HG03196 (cell line): ENCODE measurements around the gene TXLNA.
"Not testable (repeated sequence)": the region's sequence is repeated elsewhere in the genome, so short reads cannot be mapped to it uniquely, and the experiment has no call there.

ENCODE experiments used
- ATAC-seq: cut with Tn5 transposase; IDR thresholded peaks from one replicate; pipeline ENCODE4 v1.9.1; 2021; ENCODE audit not compliant: unreplicated experiment

Gene TXLNA

DNA sequence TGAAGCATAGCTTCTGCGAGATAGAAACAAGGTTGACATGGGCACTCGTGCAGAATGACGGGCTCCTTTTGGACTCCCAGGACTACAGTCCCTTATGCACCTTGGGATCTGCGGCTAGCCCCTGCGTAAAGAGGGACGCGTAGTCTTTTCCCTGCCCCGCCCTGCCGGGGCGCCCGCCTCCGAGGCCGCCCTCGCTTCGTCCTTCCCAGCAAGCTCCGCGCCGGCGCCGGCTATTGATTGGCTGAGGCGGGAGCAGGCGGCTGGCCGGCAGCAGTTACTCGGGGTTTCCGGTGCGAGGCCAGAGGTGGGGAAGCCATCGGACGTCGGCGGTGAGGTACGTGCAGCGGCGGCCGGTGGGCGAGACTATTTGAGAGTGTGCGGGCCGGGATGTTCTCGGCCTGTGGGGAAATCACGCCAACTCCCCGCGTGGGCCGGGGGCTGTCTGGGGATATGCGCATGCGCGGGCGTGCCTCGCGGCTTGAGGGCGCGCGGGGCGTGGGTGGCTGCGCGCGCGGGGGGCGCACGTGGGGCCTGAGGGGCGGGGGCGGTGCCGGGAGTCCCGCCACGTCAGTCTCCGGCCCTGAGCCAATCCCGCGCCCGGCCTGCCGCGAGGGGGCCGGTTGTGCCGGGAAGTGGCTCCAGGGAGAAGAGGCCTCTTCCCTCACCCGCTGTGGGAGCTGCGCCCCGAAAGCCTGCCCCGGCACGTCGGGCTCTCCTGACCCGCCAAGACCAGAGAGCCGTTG, at the start of gene TXLNA:
Gene TXLNA, plus strand, starts transcription at position 233 of the 743 bp plus-strand sequence. CDS start 671 bp downstream, outside the sequence.
- ATAC-seq: peak; percentile 81

DNA sequence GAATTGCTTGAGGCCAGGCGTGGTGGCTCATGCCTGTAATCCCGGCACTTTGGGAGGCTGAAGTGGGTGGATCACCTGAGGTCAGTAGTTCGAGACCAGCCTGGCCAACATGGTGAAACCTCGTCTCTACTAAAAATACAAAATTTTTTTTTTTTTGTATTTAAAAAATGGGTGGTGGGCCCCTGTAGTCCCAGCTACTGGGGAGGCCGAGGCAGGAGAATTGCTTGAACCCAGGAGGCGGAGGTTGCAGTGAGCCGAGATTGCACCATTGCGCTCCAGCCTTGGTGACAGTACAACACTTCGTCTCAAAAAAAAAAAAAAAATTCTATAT, 45.6 kb upstream of the TXLNA start:
- not testable (repeated sequence) for ATAC-seq

DNA sequence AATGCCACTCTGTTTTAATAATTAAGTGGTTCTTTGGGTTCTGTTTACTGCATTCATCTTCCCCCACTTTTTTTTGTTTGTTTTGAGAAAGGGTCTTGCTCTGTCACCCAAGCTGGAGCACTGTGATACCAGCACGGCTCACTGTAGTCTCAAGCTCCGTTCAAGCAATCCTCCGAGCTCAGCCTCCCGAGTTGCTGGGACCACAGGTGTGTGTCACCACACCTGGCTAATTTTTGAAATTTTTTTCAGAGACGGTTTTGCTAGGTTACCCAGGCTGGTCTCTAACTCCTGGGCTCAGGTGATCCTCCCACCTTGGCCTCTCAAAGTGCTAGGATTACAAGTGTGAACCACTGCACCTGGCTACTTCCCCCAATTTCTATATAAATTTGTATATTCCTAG, 42.4 kb upstream of the TXLNA start:
- ATAC-seq: no peak

DNA sequence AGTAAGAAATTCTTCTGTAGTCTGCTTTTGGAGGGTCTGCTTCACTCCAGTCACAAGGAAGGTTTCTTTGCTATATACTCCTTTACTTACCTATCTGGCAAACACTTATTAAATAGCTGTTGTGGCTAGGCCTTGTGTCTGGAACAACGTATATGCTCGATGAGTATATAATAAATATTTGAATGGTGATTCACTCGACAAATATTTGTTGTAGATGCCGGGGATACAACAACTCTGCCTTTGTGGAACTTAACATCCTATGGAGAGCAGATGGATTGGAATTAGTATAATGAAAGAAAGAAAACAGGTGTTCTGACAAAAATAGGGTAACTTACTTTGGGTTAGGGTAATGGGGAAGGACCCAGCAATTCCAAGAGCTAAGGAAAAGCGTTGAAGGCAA, 40.5 kb upstream of the TXLNA start:
- ATAC-seq: no peak

DNA sequence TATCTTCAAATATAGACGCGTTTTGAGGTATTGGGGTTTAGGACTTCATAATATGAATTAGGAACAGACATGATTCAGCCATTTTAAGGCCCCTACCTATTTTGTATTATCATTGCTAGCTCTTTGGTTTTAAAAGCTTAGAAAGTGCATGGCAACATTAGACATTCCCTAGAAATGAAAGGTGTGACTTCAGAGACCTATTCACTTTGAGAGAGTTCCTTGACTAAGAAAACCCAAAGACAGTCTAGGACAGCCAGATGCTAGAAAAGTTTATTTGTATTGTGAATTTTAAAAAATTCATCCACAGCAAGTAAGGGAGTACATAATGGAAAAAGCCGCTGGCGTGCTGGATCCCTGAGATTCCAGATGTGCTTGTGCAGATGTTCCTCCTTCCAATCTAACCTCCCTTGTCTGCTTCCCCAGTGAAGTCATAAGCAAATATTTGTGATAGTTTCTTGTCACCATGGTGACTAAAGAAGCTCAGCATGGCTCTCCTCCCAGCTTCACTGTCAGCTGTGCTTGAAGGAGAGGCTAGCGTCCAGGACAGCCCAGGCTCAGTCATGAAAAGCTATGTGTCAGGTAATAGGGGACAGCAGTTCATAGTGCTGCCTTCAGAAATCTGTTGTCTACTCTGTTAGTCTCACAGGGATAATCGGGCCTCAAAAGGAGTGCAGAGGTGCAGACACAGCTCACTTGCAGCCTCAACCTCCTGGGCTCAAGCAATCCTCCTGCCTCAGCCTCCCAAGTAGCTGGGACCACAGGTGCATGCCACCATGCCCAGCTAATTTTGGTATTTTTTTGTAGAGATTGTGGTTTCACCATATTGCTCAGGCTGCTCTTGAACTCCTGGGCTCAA, 36.8 kb upstream of the TXLNA start:
- ATAC-seq: no peak

DNA sequence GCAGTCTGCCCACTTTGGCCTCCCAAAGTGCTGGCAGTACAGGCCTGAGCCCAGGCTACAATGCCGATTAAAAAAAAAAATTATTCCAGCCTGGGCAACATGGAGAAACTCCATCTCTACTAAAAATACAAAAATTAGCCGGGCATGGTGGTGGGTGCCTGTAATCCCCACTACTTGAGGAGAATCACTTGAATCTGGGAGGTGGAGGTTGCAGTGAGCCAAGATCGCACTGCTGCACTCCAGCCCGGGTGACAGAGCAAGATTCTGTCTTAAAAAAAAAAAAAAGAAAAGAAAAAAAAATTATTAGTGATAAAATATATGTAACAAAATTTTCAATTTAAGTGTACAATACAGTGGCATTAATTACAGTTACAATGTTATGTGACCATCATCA, 36.2 kb upstream of the TXLNA start:
- not testable (repeated sequence) for ATAC-seq

DNA sequence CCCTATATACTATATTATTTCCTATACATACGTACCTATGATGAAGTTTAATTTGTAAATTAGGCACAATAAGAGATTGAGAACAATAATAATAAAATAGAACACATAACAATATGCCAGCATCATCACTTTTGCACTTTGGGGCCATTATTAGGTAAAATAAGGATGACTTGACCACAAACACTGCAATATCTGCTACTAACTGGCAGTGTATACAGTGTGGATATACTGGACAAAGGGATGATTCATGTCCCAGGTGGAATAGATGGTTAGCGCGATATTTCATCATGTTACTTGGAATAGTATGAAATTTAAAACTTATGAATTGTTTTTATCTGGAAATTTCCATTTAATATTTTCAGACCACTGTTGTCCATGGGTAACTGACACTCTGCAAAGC, 35.4 kb upstream of the TXLNA start:
- no peak for ATAC-seq

DNA sequence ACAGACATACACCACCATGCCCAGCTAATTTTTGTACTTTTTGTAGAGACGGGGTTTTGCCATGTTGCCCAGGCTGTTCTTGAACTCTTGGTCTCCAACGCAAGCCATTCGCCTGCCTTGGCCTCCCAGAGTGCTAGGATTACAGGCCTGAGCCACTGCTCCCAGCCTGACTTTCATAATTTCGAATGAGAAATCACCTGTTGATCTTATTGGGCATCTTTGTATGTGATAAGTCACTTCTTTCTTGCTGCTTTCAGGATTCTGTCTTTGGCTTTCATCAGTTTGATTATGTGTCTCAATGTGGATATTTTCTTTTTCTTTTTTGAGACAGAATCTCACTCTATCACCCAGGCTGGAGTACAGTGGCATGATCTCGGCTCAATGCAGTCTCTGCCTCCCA, 31.7 kb upstream of the TXLNA start:
- ATAC-seq: not testable (repeated sequence)

DNA sequence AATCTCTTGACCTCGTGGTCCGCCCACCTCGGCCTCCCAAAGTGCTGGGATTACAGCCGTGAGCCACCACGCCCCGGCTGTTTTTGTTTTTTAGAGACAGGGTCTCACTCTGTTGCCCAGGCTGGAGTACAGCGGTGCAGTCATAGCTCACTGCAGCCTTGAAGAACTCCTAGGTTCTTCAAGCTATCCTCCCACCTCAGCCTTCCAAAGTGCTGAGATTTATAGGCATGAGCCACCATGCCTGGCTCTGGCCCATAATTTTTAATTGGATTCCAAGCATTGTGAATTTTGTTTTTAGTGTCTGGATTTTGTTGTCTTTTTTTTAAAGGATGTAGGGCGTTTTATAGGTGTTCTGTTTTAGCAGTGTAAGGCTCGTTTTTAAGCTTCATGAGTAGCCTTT, 28.6 kb upstream of the TXLNA start:
- ATAC-seq: no peak

DNA sequence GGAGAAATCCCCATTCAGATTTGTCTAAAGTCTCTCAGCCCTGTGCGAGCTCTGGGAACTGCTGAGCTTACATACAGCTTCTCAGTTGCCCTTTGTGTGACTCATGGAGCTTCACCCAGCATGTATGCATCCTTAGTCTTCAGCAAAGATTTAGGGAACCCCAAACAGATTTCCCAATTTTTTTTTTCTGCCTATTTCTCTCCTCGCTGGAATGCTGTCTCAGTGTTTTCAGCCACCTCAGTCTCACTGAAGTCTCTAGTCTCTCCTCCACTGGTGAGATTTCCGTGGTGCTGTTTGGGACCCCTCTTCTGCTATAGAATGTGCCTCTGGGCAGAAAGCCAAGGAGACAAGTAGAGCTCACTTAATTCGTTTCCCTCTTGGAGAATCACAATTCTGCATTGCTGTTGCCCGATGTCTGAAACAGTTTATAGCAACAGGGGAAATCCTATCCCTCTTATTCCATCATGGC, 28.1 kb upstream of the TXLNA start:
- no peak for ATAC-seq

DNA sequence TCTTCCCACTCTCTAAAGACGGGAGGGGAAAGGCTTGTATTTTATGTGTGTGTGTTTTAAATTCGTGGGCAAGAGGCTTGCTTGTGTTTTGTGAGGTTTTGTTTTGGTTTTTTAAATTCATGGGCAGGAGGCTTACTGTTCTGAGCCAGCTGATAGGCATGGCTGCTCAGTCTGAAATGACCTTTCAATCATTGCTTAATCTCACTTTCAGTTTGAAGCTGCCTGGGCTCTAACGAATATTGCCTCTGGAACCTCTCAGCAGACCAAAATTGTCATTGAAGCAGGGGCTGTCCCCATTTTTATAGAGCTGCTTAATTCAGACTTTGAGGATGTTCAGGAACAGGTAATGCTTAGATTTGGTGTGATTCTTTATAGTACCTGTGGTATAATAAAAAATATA, 20.3 kb upstream of the TXLNA start:
- no peak for ATAC-seq

DNA sequence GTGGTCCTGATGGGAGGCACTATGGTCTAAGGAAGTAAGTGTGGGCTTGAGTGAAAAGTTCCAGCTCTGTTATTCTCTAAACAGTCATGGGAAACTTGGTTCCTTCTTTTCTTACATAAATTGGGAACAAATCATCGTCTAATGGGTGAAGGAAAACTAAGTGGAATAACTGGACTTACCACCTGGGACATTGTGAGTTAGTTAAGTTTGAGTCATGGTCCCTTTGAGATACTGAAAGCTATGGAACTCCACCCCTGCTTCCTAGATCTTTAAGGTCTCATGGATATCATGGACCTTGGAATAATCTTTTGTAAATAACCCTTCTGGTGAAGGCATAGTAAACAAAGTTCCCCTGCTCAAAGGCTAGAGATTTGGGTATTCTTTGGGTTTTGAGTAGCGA, 16.1 kb upstream of the TXLNA start:
- ATAC-seq: no peak

DNA sequence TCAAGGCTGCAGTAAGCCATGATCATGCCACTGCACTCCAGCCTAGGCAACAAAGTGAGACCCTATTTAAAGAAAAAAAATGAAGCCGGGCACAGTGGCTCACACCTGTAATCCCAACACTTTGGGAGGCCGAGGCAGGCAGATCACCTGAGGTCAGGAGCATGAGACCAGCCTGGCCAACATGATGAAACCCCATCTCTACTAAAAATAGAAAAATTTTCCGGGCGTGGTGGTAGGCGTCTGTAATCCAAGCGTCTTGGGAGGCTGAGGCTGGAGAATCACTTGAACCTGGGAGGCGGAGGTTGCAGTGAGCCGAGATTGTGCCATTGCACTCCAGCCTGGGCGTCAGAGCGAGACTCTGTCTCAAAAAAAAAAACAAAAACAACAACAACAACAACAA, 13.8 kb upstream of the TXLNA start:
- not testable (repeated sequence) for ATAC-seq

DNA sequence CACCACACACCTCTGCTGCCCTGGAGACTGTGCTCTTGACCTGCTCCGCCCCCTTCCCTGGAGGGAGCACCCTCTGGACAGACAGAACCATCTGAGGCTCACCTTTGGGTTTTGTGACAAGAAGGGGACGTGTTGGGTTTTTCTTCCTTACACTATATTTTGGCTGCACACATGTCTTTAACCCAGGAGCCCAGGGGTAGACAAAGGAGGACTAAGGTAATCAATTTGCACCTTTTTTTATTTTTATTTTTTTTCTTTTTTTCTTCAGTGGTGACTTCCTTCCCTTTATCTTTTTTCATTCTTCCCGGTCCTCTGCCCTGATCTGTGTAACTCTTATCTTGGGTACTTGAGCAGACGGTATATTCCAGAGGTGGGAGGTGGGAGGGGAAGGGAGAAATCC, 8.5 kb upstream of the TXLNA start:
- ATAC-seq: no peak

DNA sequence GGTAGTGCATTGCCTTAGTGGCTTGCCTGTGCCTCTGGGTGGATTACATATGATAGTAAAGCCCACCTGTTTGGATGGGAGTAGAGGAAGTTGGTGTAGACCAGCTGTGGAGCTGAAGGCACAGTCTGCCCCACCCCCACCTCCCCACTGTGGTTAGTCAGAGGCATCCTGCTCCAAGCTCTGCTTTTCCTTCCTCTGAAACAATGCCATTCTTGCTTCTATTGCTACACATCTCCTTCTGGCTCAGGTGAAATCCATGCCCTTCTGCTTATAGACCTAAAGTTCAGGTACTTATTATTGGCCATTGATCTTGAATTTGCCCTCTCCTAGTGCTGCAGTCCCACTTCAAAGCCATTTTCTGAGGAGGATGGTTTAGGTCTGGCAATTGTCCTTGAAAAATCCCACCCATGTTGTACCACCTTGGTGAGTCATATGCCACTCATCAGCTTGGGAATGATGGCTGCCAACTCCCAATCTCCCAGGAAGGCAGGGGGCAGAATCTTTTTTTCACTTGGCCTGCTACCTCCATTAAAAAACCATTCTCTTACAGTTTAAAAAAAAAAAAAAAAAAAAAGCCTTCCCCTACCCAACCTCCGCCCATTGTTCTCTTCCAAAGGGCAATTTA, 6.7 kb upstream of the TXLNA start:
- ATAC-seq: no peak

DNA sequence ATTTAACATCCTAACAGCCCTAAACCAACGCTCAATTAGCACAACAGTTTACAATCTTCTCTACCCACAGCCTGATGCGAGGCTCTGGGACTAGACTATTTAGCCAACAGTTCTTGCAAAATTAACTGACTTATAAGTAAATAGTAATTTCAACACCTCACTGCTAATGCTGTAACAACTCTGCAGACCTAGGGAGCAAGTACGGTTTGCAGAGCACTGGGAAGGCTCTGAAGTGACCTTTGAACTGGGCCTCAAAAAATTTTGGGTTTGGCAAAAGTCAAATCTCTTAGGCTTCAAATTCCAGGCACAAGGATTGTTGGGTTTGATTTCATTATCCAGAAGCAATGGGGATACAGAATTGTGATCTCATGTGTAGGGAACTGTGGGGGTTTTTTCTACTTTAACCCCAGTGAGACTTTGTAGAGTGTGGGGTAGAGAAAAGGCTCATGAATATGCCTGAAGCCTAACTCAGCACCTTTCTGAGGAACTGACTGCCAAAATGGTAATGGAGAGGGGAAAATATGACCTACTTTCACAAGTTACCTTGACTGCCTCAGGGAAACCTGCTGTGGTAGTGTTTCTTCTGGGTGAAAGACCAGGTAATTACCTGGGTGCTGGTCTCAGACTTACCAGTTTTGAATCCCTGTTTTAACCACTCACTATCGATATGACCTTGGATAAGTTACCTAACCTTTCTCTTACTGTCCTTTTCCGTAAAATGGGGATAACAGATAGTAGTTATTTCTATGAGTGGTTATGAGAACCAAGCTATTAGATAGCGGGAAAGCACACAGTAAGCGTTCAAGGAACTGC, 889 bp upstream of the TXLNA start:
- ATAC-seq: no peak

DNA sequence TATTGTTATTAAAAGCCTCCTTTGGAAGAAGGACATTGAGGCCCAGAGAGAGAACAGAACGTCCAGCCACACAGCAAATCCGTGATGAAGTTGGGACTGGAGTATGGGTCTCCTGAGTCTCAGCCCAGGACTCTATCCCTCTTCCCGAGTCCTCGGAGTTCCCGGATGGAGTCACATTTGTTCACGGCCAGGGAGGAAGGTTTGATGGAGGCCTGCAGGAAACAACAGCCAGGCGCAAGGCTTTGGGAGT, 357 bp upstream of the TXLNA start:
- no peak for ATAC-seq

DNA sequence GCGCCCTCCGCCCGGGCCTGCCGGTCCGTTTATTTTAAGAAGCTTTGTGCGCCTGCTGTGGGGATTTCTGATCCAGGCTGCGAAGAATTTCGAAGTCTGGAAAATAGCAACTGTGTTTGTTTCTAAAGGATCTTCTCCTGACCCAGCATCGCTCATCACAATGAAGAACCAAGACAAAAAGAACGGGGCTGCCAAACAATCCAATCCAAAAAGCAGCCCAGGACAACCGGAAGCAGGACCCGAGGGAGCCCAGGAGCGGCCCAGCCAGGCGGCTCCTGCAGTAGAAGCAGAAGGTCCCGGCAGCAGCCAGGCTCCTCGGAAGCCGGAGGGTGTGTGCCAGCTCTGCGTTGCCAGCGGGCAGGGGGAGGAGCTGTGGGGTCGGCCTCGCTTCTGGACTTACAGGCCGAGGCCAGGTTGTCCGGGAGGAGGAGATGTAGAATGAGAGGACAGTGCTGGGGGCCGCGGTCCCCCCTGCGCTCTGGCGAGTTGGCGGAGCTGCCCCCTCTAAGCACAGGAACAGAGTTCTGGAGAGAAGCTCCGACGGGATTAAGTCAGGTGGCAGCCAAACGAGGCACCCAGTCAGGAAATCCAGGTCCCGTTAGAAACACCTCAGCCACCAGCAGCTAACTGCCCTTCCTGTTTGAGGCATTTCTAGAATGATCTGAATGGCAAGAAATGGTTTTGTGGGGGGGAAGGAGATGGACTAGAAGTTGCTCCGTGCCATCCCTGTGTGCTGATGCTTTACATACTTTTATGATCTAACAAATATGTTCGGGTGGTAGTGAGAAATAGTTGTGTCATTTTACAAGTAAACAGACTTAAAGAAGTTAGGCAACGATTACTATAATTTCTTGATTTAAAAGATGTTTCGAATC, 948 bp downstream of the TXLNA start:
- no peak for ATAC-seq

DNA sequence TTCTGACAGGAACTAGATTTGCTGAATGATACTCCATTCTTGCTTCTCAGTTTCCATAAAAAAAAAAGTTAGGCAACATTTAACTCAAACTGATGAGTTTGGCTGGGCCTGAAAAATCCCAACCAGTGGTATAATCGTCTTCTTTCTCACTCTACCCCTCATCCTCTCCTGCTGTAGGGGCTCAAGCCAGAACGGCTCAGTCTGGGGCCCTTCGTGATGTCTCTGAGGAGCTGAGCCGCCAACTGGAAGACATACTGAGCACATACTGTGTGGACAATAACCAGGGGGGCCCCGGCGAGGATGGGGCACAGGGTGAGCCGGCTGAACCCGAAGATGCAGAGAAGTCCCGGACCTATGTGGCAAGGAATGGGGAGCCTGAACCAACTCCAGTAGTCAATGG, 1.6 kb downstream of the TXLNA start:
- ATAC-seq: no peak

DNA sequence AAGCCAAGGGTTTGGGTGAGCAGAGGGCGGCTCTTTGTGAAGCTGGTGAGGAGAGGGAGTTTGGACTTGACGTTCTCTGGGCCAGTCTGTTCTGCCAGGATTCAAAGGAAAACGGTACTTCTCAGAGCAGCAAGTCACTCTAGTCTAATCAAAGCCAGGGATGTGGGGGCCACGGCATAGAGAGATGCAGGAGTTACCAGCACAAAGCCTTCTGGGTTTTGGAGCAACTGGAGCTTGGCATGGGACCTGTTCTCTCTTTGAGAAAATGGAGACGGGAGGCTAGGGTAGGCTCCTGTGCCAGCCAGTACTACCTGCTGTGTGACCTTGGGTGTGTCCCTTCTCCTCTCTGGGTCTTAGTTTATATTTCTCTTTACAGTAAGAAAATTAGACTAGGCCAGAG, 2.1 kb downstream of the TXLNA start:
- ATAC-seq: no peak
